GF-D8 (cell line): Measurements from ENCODE around the gene COMMD3.
A peak's percentile ranks its signal among the peaks of the same experiment; 100 is the strongest.
"Not testable (repeated sequence)": the region's sequence is repeated elsewhere in the genome, so short reads cannot be mapped to it uniquely, and the experiment has no call there.

ENCODE experiments used
- DNase-seq: peaks from one replicate; lab custom pipeline; 2025; lab: John Stamatoyannopoulos, UW

Gene COMMD3

GRCh38 chr10:22338931-22339330 is 22.7 kb downstream of the COMMD3 start:
- DNase-seq, result no peak

- no peak for DNase-seq
Measured at GRCh38 chr10:22339761-22340328, 23.7 kb downstream of the COMMD3 start.

- DNase-seq, result peak; percentile 35
Measured at GRCh38 chr10:22340329-22341189, 24.4 kb downstream of the COMMD3 start.

- DNase-seq, result no peak
Measured at GRCh38 chr10:22341190-22341925, 25.2 kb downstream of the COMMD3 start.

- no peak for DNase-seq
Measured at GRCh38 chr10:22341926-22342196, 25.7 kb downstream of the COMMD3 start.

- no peak for DNase-seq
Measured at GRCh38 chr10:22342421-22342820, 26.2 kb downstream of the COMMD3 start.

- DNase-seq, result no peak
Measured at GRCh38 chr10:22343731-22344130, 27.5 kb downstream of the COMMD3 start.

GRCh38 chr10:22344249-22344648 is 28.1 kb downstream of the COMMD3 start:
- no peak for DNase-seq

- DNase-seq, result no peak
Measured at GRCh38 chr10:22344781-22345300, 28.7 kb downstream of the COMMD3 start.

GRCh38 chr10:22345301-22346095 is 29.3 kb downstream of the COMMD3 start, which contains the start of gene SPAG6:
SPAG6 (plus strand) TSS chr10:22345496; CDS start chr10:22345612, 116 bp downstream.
- DNase-seq, result no peak

GRCh38 chr10:22346096-22346661 is 30.0 kb downstream of the COMMD3 start:
- no peak for DNase-seq

- no peak for DNase-seq
Measured at GRCh38 chr10:22349755-22350154, 33.6 kb downstream of the COMMD3 start.

- no peak for DNase-seq
Measured at GRCh38 chr10:22351131-22351703, 35.0 kb downstream of the COMMD3 start.

GRCh38 chr10:22356324-22356873 is 40.2 kb downstream of the COMMD3 start:
- no peak for DNase-seq

GRCh38 chr10:22357770-22358169 is 41.6 kb downstream of the COMMD3 start:
- not testable (repeated sequence) for DNase-seq

- DNase-seq, result no peak
Measured at GRCh38 chr10:22363305-22363704, 47.1 kb downstream of the COMMD3 start.

GRCh38 chr10:22364407-22365140 is 48.4 kb downstream of the COMMD3 start:
- no peak for DNase-seq

- DNase-seq, result no peak
Measured at GRCh38 chr10:22365233-22365632, 49.0 kb downstream of the COMMD3 start.

GRCh38 chr10:22365644-22366434 is 49.7 kb downstream of the COMMD3 start:
- no peak for DNase-seq

GRCh38 chr10:22366435-22366703 is 50.2 kb downstream of the COMMD3 start:
- DNase-seq, result no peak
